ENCODE measurements around the gene KCNA10.
A peak's percentile ranks its signal among the peaks of the same experiment; 100 is the strongest.
"Not testable (repeated sequence)": the region's sequence is repeated elsewhere in the genome, so short reads cannot be mapped to it uniquely, and the experiment has no call there.

KCNA10 gene

GRCh38 chr1:110535985-110536384 lies 17.0 kb upstream of the KCNA10 start:
- DNase-seq (ENCODE audit: low read depth in 4 of 4, low spot score in 1 of 4): no peak

DNA sequence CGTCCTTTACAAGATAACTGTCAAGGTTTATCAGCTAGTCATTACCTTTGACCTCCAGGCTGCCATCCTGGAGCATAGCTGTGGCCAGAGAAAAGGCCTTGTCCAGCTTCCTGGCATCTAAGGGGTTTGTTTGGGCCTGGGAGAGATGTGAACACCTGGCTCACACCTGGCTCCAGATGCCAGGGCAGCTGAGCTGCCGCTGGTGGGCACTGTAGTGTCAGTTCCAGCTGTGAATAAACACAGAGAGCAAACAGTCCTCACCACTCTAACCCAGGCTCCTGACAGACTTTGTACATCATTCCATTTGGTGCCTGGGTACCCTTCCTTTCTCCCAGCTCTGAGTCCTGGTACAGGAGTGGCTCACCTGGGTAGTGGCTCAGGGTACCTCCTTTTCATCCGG lies 14.3 kb upstream of the KCNA10 start:
- no peak for DNase-seq (ENCODE audit: low read depth in 4 of 4, low spot score in 1 of 4)

- DNase-seq (ENCODE audit: low read depth in 4 of 4, low spot score in 1 of 4): no peak
These were observed 10.0 kb upstream of the KCNA10 start for GRCh38 chr1:110529011-110529410.

- DNase-seq (ENCODE audit: low read depth in 4 of 4, low spot score in 1 of 4): no peak
These were observed 7.3 kb upstream of the KCNA10 start for GRCh38 chr1:110526201-110526780.

DNA sequence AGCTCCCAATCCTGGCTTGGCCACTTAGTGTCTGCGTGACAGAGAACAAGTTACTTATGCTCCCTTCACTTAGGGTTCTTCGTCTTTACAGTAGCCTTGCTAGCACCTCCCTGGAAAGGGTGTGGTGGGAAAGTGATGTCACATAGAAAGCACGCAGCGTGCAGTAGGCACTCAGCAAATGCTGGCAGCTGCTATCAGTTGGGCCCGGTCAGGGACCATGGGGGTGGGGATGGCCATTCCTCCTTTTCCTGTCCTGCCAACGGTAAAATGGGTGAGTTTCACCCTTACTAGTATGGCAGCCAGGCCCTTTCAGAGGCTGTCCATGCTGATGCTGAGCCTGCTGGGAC lies 6.2 kb upstream of the KCNA10 start:
- DNase-seq (ENCODE audit: low read depth in 4 of 4, low spot score in 1 of 4): no peak

DNA sequence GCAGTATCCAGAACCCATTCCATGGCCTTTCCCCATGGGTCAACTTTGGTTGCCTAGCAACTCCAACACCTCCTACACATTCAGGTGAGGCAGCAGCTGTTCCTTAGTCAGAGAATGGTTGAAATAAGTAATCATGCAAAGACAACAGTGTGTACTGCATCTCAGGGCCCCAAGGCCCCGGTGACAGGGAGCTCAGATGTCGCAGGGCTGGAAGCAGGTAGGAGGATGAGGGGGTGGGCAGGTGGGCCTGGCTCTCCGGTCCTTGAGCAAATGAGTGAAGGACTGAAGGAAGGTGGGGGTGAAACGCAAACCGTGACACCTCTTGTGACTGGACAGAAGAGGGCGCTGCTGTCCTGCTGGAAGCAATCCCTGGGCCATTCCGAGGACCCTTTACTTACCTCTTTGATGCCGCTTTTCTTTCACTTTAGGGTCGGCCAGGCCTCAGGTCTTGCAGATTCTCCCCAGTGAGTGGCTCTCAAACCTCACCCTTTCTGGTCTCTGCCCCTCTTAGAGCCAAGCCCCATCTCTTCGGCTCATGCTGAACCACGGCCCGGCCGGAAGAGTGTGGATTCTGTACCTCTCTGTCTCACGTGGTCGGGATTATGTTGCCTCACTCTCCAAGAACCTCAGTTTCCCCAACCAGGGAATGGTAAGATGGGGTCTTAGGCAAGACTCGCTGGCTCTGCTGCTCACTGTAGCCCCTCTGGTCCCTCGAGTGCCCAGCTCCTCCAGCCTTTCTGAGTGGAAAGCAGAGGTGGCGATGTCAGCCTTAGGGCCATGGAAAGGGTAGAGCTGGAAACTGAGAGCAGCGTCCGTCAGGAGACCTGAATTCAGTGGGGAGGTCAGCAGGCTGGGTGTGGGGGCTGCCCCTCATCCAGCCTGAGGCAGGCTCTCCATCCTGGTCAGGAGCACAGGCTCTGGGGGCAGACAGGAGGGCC lies 5.6 kb upstream of the KCNA10 start:
- peak; percentile 16 to 35 (median 26) for DNase-seq (ENCODE audit: low read depth in 4 of 4, low spot score in 1 of 4)

- DNase-seq (ENCODE audit: low read depth in 4 of 4, low spot score in 1 of 4): no peak
These were observed 4.0 kb upstream of the KCNA10 start for GRCh38 chr1:110523011-110523410.

DNA sequence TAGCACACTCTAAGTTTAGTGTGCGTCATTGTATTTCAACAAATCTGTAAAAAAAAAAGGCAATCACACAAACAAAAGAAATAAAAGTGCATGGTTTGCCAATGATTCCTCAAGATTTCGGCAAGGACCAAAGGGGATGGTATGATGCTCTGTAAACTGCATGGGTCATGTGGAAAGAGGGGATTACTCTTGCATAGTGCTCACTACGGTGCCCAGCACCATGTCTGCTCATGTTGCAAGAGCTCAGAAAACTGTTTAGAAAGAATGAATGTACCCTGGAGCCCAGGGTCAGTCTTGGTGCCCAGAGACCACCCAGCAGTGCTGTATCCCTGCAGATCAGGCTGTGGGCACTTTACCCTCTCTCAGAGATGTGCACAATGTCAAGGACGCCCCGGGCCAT lies 3.6 kb upstream of the KCNA10 start:
- no peak for DNase-seq (ENCODE audit: low read depth in 4 of 4, low spot score in 1 of 4)

DNA sequence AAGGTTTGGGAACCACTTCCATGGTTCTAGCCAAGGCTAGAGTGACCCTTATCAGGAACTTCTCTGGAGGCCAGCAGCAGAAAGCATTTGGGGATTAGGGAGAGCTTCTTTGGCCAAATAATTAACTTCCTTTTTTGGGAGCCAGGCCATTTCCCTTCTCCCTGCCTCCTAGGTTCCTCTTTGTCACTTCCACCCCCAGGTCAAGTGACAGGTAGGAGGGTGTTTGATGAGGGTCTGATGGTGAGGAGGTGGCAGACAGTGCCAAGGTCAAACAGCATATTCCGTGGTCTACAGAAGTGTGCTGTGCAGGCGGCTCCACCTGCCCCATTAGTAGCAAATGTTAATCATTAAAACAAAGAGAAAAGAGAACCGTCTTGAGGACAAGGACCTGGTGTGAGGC lies 1.9 kb upstream of the KCNA10 start:
- no peak for DNase-seq (ENCODE audit: low read depth in 4 of 4, low spot score in 1 of 4)

- no peak for DNase-seq (ENCODE audit: low read depth in 4 of 4, low spot score in 1 of 4)
These were observed 3.1 kb downstream of the KCNA10 start for GRCh38 chr1:110515891-110516290.

- DNase-seq (ENCODE audit: low read depth in 4 of 4, low spot score in 1 of 4): no peak
These were observed 3.9 kb downstream of the KCNA10 start for GRCh38 chr1:110515041-110515440.

- DNase-seq (ENCODE audit: low read depth in 4 of 4, low spot score in 1 of 4): no peak
These were observed 5.5 kb downstream of the KCNA10 start for GRCh38 chr1:110513511-110513910.

DNA sequence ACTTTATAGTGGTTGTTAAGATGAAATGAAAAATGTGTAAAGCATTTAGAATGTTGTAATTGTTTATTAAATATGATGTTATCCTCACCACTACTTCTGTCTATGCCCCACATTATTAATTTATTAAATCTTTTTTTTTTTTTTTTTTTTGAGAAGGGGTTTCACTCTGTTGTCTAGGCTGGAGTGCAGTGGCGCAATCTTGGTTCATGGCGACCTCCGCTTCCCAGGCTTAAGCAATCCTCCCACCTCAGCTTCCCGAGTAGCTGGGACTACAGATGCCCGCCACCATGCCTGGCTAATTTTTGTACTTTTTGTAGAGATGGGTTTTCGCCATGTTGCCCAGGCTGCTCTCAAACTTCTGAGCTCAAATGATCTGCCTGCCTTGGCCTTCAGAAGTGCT lies 7.5 kb downstream of the KCNA10 start:
- no peak for DNase-seq (ENCODE audit: low read depth in 4 of 4, low spot score in 1 of 4)

GRCh38 chr1:110510921-110511320 lies 8.1 kb downstream of the KCNA10 start:
- DNase-seq (ENCODE audit: low read depth in 4 of 4, low spot score in 1 of 4): not testable (repeated sequence)

DNA sequence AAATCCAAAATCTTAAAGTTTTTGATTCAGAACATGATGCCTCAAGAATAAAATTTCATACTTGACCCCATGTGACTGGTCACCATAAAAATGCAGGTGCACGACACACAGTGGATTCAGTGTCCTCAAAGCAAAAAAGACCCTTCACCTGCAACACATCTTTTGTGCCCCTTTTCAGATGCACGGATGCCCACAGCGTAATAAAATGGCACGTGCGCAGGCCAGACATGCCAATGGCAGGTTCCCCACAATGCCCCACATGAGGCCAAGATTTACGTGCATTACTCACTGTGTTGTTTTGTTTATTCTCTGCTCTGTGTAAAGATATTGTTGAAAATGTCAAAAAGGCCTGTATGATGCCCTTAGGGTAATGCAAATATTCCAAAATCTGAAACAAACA lies 9.3 kb downstream of the KCNA10 start:
- DNase-seq (ENCODE audit: low read depth in 4 of 4, low spot score in 1 of 4): no peak

- DNase-seq (ENCODE audit: low read depth in 4 of 4, low spot score in 1 of 4): no peak
These were observed 10.7 kb downstream of the KCNA10 start for GRCh38 chr1:110508028-110508940.

- no peak for DNase-seq (ENCODE audit: low read depth in 4 of 4, low spot score in 1 of 4)
These were observed 12.4 kb downstream of the KCNA10 start for GRCh38 chr1:110506541-110506940.

DNA sequence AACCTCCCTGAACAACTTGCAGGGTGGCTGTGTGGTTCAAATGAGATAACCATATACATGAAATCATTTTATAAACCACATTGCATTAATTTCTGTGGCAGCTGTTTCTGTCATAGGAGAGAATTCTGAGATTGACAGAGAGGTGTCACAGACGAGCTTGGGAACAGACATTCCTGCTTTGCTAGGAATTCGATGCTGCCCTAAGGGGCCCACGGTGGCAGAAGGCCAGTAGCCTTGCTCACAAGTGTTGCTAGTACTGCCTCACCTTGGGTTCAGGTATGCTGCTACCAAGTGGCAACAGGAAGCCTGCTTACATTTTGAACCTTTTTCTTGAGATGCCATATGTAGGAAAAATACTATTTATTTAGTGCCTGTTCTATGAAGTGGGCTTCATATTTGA lies 13.4 kb downstream of the KCNA10 start:
- DNase-seq (ENCODE audit: low read depth in 4 of 4, low spot score in 1 of 4): no peak

DNA sequence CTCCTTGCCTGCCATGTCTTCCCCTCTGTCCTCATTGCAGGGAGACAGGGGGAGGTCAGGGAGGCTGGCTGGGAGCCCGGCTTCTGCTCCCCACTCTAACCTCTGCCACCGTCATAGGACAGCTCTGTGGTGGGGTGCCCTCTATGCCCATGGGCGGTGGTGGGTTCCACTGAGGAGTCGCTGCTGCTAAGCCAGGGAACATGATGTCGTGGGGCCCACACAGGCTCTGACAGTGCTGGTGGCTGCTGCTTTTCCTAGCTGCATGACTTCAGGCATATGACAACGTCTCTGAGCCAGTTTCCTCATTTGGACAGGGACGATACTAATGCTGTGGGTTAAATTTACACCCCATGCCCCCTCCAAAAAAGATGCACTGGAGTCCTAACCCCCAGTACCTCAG lies 14.7 kb downstream of the KCNA10 start:
- no peak for DNase-seq (ENCODE audit: low read depth in 4 of 4, low spot score in 1 of 4)

DNA sequence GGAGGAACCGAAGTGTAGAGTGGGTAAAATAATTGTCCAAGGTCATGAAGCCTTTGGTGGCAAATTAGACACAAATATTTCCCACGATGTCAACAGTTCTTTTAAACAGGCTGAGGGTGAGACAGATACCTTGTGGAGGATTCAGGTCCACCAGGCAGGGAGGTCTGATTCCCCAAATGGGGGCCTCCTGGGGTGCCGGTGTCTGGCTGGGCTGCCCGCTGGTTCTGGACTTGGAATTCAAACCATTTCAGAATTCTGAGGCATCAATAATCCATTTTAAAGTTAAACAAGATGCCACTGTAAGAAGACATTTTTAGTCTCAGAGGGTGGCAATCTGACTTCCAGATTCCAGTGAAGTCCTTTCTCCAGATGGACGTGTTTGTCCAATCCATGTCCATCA lies 15.5 kb downstream of the KCNA10 start:
- no peak for DNase-seq (ENCODE audit: low read depth in 4 of 4, low spot score in 1 of 4)

DNA sequence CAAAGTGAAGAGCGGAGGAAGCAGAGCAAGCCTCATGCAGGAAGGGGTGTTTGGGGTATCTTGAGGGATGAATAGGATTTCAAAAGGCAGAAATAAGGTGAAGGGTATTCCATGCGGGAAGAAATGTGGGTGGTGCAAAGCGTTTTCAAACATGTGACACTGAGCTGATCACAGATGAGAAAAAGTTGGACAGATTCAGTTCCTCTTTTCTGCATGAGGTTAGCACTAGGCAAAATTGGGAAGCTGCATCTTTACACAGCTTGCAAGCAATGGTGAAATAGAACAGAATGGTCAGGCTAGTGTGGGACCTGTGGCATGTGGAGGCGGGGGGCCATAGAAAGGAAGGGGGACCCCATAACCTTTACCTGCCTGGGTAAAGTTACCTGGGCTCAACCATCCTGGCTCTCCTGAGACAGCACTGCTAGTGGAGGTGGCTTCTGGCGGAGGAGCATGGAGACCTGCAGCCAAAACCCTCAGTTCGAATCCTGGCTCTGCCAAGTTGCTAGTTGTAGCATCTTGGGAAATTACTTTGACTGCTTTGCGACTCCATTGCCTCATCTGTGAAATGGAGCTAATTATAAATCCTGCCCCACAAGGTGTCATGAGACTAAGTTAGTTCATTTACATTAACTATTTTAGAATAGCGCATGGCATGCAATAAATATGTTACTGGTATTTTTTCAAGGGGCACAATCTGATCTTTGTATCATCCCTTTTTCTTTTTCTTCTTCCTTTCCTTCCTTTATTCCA lies 16.4 kb downstream of the KCNA10 start:
- no peak for DNase-seq (ENCODE audit: low read depth in 4 of 4, low spot score in 1 of 4)

Measured in stimulated activated CD4-positive, alpha-beta T cell treated with anti-CD3 and anti-CD28 coated beads, Interleukin-1b, Interleukin-23, amount 100 ng/mL, for 24 hours (primary cell).